ENCODE data around the gene IQCE.

DNA sequence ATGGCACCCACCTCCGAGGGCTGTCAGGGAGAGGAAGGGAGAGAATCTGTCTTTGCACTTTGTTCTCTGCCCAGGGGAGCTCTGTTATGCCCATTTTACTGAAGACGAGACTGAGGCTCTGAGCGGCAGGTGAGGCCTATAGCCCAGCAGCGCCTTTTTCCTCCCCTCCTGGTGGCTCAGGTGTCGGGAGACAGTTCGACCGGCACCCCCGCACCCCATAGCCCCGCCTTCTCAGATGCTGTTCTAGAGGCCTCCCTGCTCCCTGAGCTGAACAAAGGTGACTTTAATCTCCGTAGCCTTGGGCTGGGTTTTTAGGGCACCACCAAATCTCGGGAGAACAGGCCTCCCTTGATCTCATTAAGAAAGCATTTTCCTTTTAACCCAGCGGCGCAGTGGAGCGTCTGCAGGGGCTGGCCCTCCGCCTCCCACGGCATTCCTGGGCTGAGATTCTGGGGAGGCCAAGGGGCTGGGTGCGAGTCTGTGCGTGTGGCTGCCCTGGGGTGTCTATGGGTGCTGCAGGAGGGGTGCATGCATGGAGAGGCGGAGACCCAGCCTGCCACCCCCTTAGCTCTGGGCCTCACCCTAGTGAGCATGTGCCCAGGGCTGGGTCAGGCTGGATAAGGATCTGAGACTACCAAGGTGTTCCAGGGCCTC is 35.9 kb upstream of the IQCE start:
- no peak for TF ChIP-seq REST (IDR thresholded peaks at IDR 0.05; ENCODE audit: insufficient read depth in 1 of 2, low read depth in 2 of 2, low read length in 1 of 2)
- no peak; the same call in 1 of the 2 replicates for TF ChIP-seq POLR2AphosphoS5 (IDR thresholded peaks at IDR 0.05; ENCODE audit: low read depth, low read length)
- TF ChIP-seq, protein P1, sequence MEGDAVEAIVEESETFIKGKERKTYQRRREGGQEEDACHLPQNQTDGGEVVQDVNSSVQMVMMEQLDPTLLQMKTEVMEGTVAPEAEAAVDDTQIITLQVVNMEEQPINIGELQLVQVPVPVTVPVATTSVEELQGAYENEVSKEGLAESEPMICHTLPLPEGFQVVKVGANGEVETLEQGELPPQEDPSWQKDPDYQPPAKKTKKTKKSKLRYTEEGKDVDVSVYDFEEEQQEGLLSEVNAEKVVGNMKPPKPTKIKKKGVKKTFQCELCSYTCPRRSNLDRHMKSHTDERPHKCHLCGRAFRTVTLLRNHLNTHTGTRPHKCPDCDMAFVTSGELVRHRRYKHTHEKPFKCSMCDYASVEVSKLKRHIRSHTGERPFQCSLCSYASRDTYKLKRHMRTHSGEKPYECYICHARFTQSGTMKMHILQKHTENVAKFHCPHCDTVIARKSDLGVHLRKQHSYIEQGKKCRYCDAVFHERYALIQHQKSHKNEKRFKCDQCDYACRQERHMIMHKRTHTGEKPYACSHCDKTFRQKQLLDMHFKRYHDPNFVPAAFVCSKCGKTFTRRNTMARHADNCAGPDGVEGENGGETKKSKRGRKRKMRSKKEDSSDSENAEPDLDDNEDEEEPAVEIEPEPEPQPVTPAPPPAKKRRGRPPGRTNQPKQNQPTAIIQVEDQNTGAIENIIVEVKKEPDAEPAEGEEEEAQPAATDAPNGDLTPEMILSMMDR (IDR thresholded peaks at IDR 0.05) = no peak
